Parathyroid adenoma (tissue), 2 donors: ENCODE measurements around the gene EBF3.

Experiments
- H2AFZ ChIP-seq: fragments of 300-600 bp; sonication (generic); one replicate; pipeline ENCODE4 v1.7.0; 2017; ENCODE audit warnings: antibody characterized with exemption, mild to moderate bottlenecking
- H3K27ac ChIP-seq: fragments of 300-600 bp; sonication (generic); one replicate; pipeline ENCODE4 v1.7.0; 2017
- H3K27me3 ChIP-seq: fragments of 300-600 bp; sonication (generic); one replicate; pipeline ENCODE4 v1.7.0; 2017; ENCODE audit warnings: low read length; ENCODE audit not compliant: control insufficient read depth, insufficient read depth
- H3K36me3 ChIP-seq: fragments of 300-600 bp; sonication (generic); one replicate; pipeline ENCODE4 v1.7.0; 2017; ENCODE audit warnings: low read length; ENCODE audit not compliant: control insufficient read depth, insufficient read depth
- H3K4me1 ChIP-seq: fragments of 300-600 bp; sonication (generic); one replicate; pipeline ENCODE4 v1.7.0; 2017; ENCODE audit warnings: control low read depth
- H3K4me2 ChIP-seq: fragments of 300-600 bp; sonication (generic); one replicate; pipeline ENCODE4 v1.7.0; 2017; ENCODE audit warnings: low read length
- H3K4me3 ChIP-seq: fragments of 300-600 bp; sonication (generic); one replicate; pipeline ENCODE4 v1.7.0; 2017; ENCODE audit warnings: low read depth, low read length
- H3K79me2 ChIP-seq: fragments of 300-600 bp; sonication (generic); one replicate; pipeline ENCODE4 v1.7.0; 2017; ENCODE audit warnings: control low read depth
- H3K9ac ChIP-seq: fragments of 300-600 bp; sonication (generic); one replicate; pipeline ENCODE4 v1.7.0; 2017; ENCODE audit warnings: mild to moderate bottlenecking
- H3K9me3 ChIP-seq: fragments of 300-600 bp; sonication (generic); one replicate; pipeline ENCODE4 v1.7.0; 2017; ENCODE audit warnings: low read length; ENCODE audit not compliant: control insufficient read depth
- TF ChIP-seq, protein P1 (sequence below): fragments of 300-600 bp; sonication (generic); IDR thresholded peaks from one replicate; pipeline ENCODE4 v1.7.0; 2017; ENCODE audit warnings: antibody characterized with exemption, mild to moderate bottlenecking
- donor health status: primary hyperparathyroidism.

EBF3 gene

DNA sequence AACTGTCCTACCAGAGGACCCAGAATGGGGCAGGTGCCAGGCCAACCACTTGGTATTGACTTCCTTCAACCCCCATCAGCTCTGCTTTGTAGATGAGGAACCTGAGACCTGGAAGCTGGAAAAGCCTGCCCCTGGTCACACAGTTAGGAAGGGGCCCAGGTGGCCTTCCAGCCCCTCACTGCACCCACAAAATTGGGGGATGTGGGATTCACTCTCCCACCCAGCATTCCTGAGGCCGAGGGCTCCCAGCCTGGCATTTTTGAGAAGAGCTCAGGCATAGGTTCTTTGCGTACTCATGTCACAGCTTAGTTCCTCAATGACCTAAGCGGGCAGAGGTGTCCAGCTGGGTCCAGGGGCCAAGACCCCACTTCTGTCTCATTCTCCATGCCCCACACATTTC, 46.1 kb downstream of the EBF3 start:
- Histone ChIP-seq H3K79me2 (no peaks in the 10 kb centered on the region), H2AFZ (no peak overlapping the region), H3K4me1 (no peaks in the 10 kb centered on the region), H3K9me3 (no peaks in the 10 kb centered on the region), H3K4me3 (no peak overlapping the region), H3K36me3 (no peaks in the 10 kb centered on the region), H3K27me3 (no peaks in the 10 kb centered on the region), H3K27ac (no peak overlapping the region), H3K4me2 (no peak overlapping the region), H3K9ac (no peak overlapping the region)
- TF ChIP-seq, protein P1, sequence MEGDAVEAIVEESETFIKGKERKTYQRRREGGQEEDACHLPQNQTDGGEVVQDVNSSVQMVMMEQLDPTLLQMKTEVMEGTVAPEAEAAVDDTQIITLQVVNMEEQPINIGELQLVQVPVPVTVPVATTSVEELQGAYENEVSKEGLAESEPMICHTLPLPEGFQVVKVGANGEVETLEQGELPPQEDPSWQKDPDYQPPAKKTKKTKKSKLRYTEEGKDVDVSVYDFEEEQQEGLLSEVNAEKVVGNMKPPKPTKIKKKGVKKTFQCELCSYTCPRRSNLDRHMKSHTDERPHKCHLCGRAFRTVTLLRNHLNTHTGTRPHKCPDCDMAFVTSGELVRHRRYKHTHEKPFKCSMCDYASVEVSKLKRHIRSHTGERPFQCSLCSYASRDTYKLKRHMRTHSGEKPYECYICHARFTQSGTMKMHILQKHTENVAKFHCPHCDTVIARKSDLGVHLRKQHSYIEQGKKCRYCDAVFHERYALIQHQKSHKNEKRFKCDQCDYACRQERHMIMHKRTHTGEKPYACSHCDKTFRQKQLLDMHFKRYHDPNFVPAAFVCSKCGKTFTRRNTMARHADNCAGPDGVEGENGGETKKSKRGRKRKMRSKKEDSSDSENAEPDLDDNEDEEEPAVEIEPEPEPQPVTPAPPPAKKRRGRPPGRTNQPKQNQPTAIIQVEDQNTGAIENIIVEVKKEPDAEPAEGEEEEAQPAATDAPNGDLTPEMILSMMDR: no peak

DNA sequence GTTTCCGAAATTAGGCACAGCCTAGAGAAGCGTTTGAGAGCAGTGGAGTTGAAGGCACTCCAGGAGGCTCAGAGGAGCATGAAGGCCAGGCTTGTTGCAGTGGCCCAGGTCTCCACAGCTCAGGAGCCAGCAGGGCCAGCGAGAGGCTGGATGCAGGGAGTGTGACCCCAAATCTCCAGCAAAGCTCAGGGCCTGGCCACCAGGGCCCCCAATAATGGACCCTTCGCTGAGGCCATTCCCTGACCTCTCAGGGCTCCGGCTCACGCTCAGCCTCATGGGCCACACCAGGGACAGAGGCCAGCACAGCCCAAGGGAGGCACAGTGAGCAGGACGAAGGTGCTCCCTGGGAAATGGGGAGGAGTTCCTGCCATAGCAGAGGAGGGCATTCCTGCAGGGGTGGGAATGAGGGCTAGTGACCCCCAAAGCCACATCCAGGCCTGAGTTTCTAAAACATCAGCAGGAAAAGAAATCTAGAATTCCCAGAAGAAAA, 47.5 kb downstream of the EBF3 start:
- H3K9ac ChIP-seq: no peak overlapping the region
- TF ChIP-seq, protein P1: no peak
- no peaks in the 10 kb centered on the region for H3K4me1 ChIP-seq
- H2AFZ ChIP-seq: no peak overlapping the region
- H3K36me3 ChIP-seq: no peaks in the 10 kb centered on the region
- H3K4me2 ChIP-seq: no peak overlapping the region
- H3K27me3 ChIP-seq: no peaks in the 10 kb centered on the region
- H3K9me3 ChIP-seq: no peaks in the 10 kb centered on the region
- H3K79me2 ChIP-seq: no peaks in the 10 kb centered on the region
- H3K27ac ChIP-seq: no peak overlapping the region
- no peak overlapping the region for H3K4me3 ChIP-seq

DNA sequence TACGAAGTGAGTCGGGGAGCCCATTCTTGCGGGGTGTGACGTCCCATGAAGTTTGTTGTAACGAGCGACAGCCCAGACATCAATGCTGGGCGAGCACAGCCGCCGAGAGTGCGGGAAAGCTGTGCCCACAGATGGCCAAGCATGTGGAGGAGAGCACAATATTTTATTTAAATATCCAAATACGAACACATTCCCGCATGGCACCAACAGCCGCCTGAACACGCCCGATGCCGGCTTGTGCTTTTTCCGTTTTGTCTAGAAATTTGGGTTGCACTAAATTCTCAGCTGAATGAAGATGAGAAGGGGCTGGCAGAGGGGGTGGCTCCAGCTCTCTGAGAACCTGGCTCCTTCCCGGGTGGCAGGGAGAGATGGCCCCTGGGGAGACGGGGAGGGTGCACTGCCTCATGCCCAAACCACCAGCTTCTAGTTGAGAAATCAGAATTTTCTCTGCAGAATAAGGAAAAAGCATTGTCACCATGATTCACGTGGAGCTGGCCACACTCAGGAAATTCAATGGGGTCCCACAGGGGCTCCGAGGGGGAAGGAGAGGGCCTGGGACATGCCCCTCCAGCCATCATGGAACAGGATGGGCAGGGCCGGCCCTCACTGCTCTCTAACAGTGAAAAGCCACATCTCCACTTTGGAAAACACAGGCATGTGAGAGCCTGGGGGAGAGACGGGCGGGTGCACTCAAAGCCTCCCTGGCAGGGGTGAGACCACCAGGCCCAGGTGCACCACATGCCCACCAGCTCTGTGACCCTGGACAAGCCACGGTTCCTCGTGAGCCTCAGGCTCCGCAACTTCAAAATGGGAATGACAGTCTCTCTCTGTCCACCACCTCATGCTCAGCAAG, 48.3 kb downstream of the EBF3 start:
- Histone ChIP-seq H3K27ac (no peak overlapping the region), H3K4me3 (no peak overlapping the region), H3K36me3 (no peaks in the 10 kb centered on the region), H3K4me1 (no peaks in the 10 kb centered on the region), H3K4me2 (no peak overlapping the region), H2AFZ (no peak overlapping the region), H3K9ac (no peak overlapping the region), H3K9me3 (no peaks in the 10 kb centered on the region), H3K27me3 (no peaks in the 10 kb centered on the region), H3K79me2 (no peaks in the 10 kb centered on the region)
- TF ChIP-seq, protein P1: no peak

DNA sequence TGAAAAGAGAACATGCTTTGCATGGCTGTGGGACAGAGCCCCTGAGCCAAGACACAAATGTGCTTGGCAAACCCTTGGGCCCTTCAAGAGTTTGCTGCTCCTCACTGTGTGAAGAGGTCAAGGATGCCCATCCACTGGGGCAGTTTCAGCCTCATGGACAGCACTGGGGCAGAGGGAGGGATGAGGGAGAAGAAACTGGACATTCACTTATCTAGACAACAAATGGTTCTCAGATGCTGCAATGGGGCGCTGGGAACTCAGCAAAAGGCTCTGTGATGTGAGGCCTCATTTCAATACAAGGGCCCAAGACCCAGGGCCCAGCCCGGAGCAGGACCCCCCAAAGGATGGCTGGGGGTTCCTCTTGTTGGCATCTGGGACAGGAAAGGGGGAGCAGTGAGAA, 49.1 kb downstream of the EBF3 start:
- TF ChIP-seq, protein P1: no peak
- no peaks in the 10 kb centered on the region for H3K27me3 ChIP-seq

More for the DNA sequence above, 49.1 kb downstream of the EBF3 start:
- H3K36me3 ChIP-seq: no peaks in the 10 kb centered on the region
- no peak overlapping the region for H3K4me2 ChIP-seq
- H3K9me3 ChIP-seq: no peaks in the 10 kb centered on the region
- no peak overlapping the region for H3K9ac ChIP-seq
- no peaks in the 10 kb centered on the region for H3K4me1 ChIP-seq
- H3K27ac ChIP-seq: no peak overlapping the region
- H3K4me3 ChIP-seq: no peak overlapping the region
- no peak overlapping the region for H2AFZ ChIP-seq
- no peaks in the 10 kb centered on the region for H3K79me2 ChIP-seq
